IPS-20b (cell line): ENCODE measurements around the gene PPHLN1.

Experiments used
- H3K27ac ChIP-seq: one replicate; pipeline ENCODE4 v1.5.1; 2013; ENCODE audit warnings: low read length
- H3K27me3 ChIP-seq: 2 replicates; pipeline ENCODE4 v1.6.1; 2013; ENCODE audit warnings: mild to moderate bottlenecking, low read length, inconsistent platforms; ENCODE audit not compliant: insufficient read depth
- H3K36me3 ChIP-seq: 2 replicates; pipeline ENCODE4 v1.6.1; 2013; ENCODE audit warnings: low read depth, mild to moderate bottlenecking, inconsistent platforms, low read length, moderate library complexity; ENCODE audit not compliant: insufficient read depth
- H3K4me1 ChIP-seq: 2 replicates; pipeline ENCODE4 v1.6.1; 2013; ENCODE audit warnings: mild to moderate bottlenecking, control low read depth, inconsistent platforms, low read length, moderate library complexity; ENCODE audit not compliant: insufficient read depth
- H3K4me3 ChIP-seq: 2 replicates; pipeline ENCODE4 v1.5.1; 2013; ENCODE audit warnings: mild to moderate bottlenecking, low read length, inconsistent platforms
- H3K9ac ChIP-seq: 2 replicates; pipeline ENCODE4 v1.6.1; 2013; ENCODE audit warnings: low read depth, mild to moderate bottlenecking, inconsistent platforms, low read length, moderate library complexity
- H3K9me3 ChIP-seq: 2 replicates; pipeline ENCODE4 v1.6.1; 2013; ENCODE audit warnings: mild to moderate bottlenecking, low read depth, low read length, inconsistent platforms; ENCODE audit not compliant: insufficient read depth

The PPHLN1 gene

DNA sequence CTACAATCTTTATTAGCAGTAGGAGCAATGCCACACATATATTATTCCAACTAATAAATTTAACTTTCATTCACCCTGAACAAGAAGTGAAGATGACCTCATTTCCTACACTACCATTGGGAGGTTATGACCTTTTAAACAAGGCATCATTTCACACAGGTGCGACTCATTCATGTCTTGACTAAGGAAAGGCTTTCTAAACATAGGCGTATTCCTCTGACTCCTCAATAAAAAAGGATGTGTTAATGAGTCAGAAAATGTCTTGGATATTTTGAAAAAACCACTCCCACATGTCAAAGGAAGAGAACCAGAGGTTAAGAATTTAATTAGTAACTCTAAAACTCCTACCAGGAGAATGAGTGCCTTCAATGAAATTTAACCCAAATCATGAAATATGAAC, 148.4 kb downstream of the PPHLN1 start:
- H3K27ac ChIP-seq = no peak overlapping the region
- H3K4me1 ChIP-seq = peaks cover 38% of the 10 kb centered on the region
- H3K9me3 ChIP-seq = no peaks in the 10 kb centered on the region
- peaks cover 29% of the 10 kb centered on the region for H3K36me3 ChIP-seq
- H3K9ac ChIP-seq = no peak overlapping the region
- H3K4me3 ChIP-seq = no peak overlapping the region
- no peaks in the 10 kb centered on the region for H3K27me3 ChIP-seq

DNA sequence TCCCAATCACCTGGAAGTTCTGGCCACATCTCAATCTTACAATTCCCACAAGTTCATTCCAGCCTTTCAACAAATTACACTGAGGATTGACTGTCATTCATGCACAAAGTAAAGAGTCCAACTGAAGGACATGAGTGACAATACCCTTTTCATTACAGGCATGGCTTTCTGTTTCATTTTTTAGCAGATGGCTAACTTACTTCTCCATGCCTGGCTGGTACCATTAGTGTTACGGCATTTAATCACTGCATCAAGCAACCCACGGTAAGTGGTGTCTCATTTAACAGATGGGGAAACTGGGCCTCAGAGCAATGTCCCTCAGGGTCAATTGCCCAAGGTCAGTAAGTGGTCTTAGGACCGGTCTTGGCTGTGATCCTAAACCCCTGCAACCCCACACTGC, 149.1 kb downstream of the PPHLN1 start:
- Histone ChIP-seq H3K4me3 (no peak overlapping the region), H3K27me3 (no peaks in the 10 kb centered on the region; the same call in 1 of the 2 replicates), H3K27ac (no peak overlapping the region), H3K9ac (no peak overlapping the region), H3K9me3 (no peaks in the 10 kb centered on the region), H3K4me1 (peaks cover 38% of the 10 kb centered on the region), H3K36me3 (peaks cover 22% of the 10 kb centered on the region; the same call in 1 of the 2 replicates)

- H3K9ac ChIP-seq = no peak overlapping the region
- no peaks in the 10 kb centered on the region for H3K9me3 ChIP-seq
- H3K27ac ChIP-seq = no peak overlapping the region
- H3K36me3 ChIP-seq = no peaks in the 10 kb centered on the region; the same call in 1 of the 2 replicates
- peaks cover 31% of the 10 kb centered on the region; the same call in 1 of the 2 replicates for H3K4me1 ChIP-seq
- peaks cover 17% of the 10 kb centered on the region for H3K27me3 ChIP-seq
- no peak overlapping the region for H3K4me3 ChIP-seq
Measured at GRCh38 chr12:42477941-42478340, 152.0 kb downstream of the PPHLN1 start.

DNA sequence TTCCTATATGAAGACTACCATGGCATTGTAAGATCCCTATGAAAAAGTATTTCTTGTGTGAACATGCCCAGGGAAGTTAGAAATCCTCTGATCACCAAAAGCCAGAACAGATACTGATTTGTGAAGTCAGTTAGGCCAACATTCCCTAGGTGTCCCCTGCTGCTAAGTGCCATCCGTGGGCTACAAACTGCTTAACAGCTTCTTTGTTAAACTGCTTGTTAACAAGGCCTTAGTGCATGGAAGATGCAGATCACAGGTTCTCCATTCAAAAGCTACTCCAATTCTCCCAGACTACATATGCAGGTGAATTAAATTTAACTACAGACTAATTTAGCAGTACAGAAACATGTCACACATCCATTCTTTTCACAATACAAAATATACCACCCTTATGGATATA, 155.4 kb downstream of the PPHLN1 start:
- Histone ChIP-seq H3K9ac (peak overlapping the region; percentile 75; the same call in 1 of the 2 replicates), H3K27ac (no peak overlapping the region), H3K4me3 (peak overlapping the region; percentile 86)

GRCh38 chr12:42482041-42482747, 156.2 kb downstream of the PPHLN1 start:
- Histone ChIP-seq H3K4me1 (peaks cover 46% of the 10 kb centered on the region), H3K27me3 (peaks cover 26% of the 10 kb centered on the region), H3K36me3 (no peaks in the 10 kb centered on the region; the same call in 1 of the 2 replicates), H3K27ac (no peak overlapping the region), H3K4me3 (peak overlapping the region; percentile 86), H3K9me3 (no peaks in the 10 kb centered on the region), H3K9ac (peak overlapping the region; percentile 75; the same call in 1 of the 2 replicates)

More for the DNA sequence above, 155.4 kb downstream of the PPHLN1 start:
- Histone ChIP-seq H3K9me3 (no peaks in the 10 kb centered on the region), H3K27me3 (peaks cover 17% of the 10 kb centered on the region), H3K4me1 (peaks cover 38% of the 10 kb centered on the region), H3K36me3 (no peaks in the 10 kb centered on the region; the same call in 1 of the 2 replicates)

- Histone ChIP-seq H3K36me3 (no peaks in the 10 kb centered on the region; the same call in 1 of the 2 replicates), H3K27ac (no peak overlapping the region), H3K27me3 (peaks cover 33% of the 10 kb centered on the region), H3K9me3 (no peaks in the 10 kb centered on the region), H3K9ac (peak overlapping the region; percentile 84), H3K4me3 (peak overlapping the region; percentile 86), H3K4me1 (peaks cover 50% of the 10 kb centered on the region)
Measured at GRCh38 chr12:42482748-42483520, 157.0 kb downstream of the PPHLN1 start.

- H3K9me3 ChIP-seq = no peaks in the 10 kb centered on the region
- H3K36me3 ChIP-seq = no peaks in the 10 kb centered on the region; the same call in 1 of the 2 replicates
- H3K4me3 ChIP-seq = peak overlapping the region; percentile 86; the same call in 1 of the 2 replicates
- H3K27ac ChIP-seq = no peak overlapping the region
- peaks cover 38% of the 10 kb centered on the region for H3K27me3 ChIP-seq
- H3K4me1 ChIP-seq = peaks cover 45% of the 10 kb centered on the region
- peak overlapping the region; percentile 84; the same call in 1 of the 2 replicates for H3K9ac ChIP-seq
Measured at GRCh38 chr12:42483521-42483790, 157.5 kb downstream of the PPHLN1 start.

- H3K27ac ChIP-seq = peak overlapping the region; percentile 12
- peaks cover 40% of the 10 kb centered on the region for H3K27me3 ChIP-seq
- no peaks in the 10 kb centered on the region for H3K9me3 ChIP-seq
- peak overlapping the region; percentile 39; the same call in 1 of the 2 replicates for H3K9ac ChIP-seq
- H3K4me1 ChIP-seq = peaks cover 45% of the 10 kb centered on the region
- peak overlapping the region; percentile 86 for H3K4me3 ChIP-seq
- H3K36me3 ChIP-seq = no peaks in the 10 kb centered on the region; the same call in 1 of the 2 replicates
Measured at GRCh38 chr12:42484996-42485395, 159.0 kb downstream of the PPHLN1 start.

- Histone ChIP-seq H3K9ac (peak overlapping the region; percentile 39; the same call in 1 of the 2 replicates), H3K27ac (peak overlapping the region; percentile 12), H3K4me1 (peaks cover 39% of the 10 kb centered on the region), H3K4me3 (peak overlapping the region; percentile 86; the same call in 1 of the 2 replicates), H3K27me3 (peaks cover 33% of the 10 kb centered on the region), H3K36me3 (no peaks in the 10 kb centered on the region), H3K9me3 (no peaks in the 10 kb centered on the region)
Measured at GRCh38 chr12:42485823-42486222, 159.9 kb downstream of the PPHLN1 start.

GRCh38 chr12:42486407-42486806, 160.4 kb downstream of the PPHLN1 start:
- Histone ChIP-seq H3K36me3 (no peaks in the 10 kb centered on the region), H3K27me3 (peaks cover 32% of the 10 kb centered on the region), H3K4me1 (peaks cover 35% of the 10 kb centered on the region), H3K9me3 (no peaks in the 10 kb centered on the region), H3K4me3 (peak overlapping the region; percentile 45), H3K9ac (no peak overlapping the region; the same call in 1 of the 2 replicates), H3K27ac (no peak overlapping the region)

DNA sequence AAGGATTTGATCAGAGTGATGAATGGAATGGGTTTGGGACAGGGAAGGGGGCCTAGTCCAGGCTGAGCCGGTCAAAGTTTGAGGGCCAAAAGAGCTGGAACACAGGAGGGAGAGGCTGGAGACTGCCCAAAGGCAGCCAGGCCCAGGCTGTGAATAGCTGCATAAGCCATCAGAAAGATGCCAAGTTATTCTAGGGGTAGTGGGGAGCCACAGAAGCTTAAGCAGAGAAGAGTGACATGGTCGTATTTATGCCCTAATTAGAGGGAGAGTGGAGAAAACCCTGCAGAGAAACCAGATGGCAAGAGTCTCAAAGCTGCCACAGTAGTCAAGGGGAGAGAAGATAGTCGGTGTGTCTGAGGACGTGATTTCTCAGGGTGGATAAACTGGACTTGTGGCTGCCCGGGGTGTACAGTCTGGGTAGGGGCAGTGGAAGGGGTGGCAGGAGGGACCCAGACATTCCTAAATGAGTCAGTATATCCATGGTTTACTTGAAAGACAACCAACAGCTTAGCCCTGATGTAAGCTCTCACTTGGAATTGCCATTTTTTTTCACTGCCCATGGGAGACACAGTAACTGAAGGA, 164.4 kb downstream of the PPHLN1 start:
- Histone ChIP-seq H3K4me1 (peaks cover 21% of the 10 kb centered on the region), H3K4me3 (no peak overlapping the region), H3K36me3 (no peaks in the 10 kb centered on the region), H3K27ac (no peak overlapping the region), H3K9ac (no peak overlapping the region), H3K27me3 (peaks cover 23% of the 10 kb centered on the region), H3K9me3 (no peaks in the 10 kb centered on the region)
